ENCODE results near the gene LAMA4. TPM values are rescaled to one million over a fixed set of nuclear protein-coding genes. Genes with fewer than 3 reads are reported as not detected.

The LAMA4 gene
- total RNA-seq, 1 experiment from 2014 or later: not detected

DNA sequence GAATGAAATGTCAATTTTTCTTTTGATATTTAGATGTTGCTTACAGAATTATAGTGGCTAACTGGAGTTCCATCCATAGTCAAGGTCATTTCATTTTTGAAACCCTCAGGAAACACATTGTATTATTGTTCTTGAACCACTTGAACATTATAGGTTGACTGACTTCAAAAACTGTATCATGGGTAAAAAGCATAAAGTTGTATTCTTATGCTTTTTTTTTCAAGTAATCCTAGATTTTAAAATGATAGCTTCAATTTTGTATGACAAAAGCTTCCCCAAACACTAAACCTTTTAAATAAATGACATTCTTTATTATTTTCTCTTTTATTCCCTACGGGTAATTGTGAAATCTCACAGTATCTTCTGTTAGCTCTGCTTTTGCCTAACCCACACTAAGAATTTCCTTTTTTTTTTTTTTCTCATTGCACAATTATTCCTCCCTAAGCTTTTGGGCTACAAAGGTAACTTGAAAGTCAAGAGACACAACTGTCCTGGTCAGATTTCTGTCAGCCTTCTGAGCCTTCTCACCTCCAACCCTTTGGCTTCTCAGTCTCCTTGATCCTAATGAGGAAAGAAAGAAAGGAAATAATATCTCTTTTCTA lies 36.9 kb upstream of the LAMA4 start:
- no peaks in the 10 kb centered on the region for H3K36me3 ChIP-seq (ENCODE audit: insufficient read depth, low read length)
- no peak overlapping the region for H3K4me2 ChIP-seq (ENCODE audit: low read depth, low read length, poor library complexity, severe bottlenecking)
- H3K27me3 ChIP-seq (ENCODE audit: low read length): no peaks in the 10 kb centered on the region
- no peak overlapping the region for H2AFZ ChIP-seq (ENCODE audit: low read length)
- H4K20me1 ChIP-seq (ENCODE audit: insufficient read depth, low read depth, low read length): no peaks in the 10 kb centered on the region
- H3K4me1 ChIP-seq (ENCODE audit: low read length): no peaks in the 10 kb centered on the region
- no peaks in the 10 kb centered on the region for H3K79me2 ChIP-seq (ENCODE audit: low read length)
- H3K27ac ChIP-seq (ENCODE audit: low read length): no peak overlapping the region
- H3K9ac ChIP-seq (ENCODE audit: low read length): no peak overlapping the region
- H3K4me3 ChIP-seq (ENCODE audit: low read length): no peak overlapping the region
- no peaks in the 10 kb centered on the region for H3K9me2 ChIP-seq (replicated peaks; ENCODE audit: insufficient read depth, low read length)
- DNase-seq: no peak
- no peaks in the 10 kb centered on the region for H3K9me3 ChIP-seq (ENCODE audit: low read length)

DNA sequence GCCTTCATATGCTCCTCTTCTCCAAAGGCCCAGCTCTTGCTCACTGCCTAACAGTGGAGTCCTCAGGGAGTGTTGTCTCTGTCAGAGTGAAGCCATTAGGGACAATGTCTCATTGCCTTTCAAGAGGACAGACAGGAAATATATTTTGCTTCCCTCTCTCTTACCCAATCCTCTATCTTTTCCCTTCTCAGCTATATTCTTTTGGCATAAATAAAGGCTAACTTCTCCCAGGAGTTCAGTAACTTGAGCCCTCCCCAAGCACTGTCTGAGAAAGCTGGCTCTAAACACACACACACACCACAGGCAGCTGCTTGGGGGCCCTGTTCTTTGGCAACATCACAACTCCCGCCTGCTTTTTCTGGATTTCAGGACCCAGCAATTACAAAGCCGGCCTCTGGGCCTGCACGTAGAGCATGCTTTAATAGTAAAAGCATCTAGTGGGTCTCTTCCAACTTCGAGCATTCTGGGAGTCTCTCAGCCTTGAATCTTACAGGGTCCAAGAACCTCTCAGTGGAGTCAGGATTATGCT lies 34.7 kb upstream of the LAMA4 start:
- Histone ChIP-seq H3K9me3 (ENCODE audit: low read length) (no peaks in the 10 kb centered on the region), H3K27ac (ENCODE audit: low read length) (no peak overlapping the region), H3K36me3 (ENCODE audit: insufficient read depth, low read length) (no peaks in the 10 kb centered on the region), H4K20me1 (ENCODE audit: insufficient read depth, low read depth, low read length) (no peaks in the 10 kb centered on the region), H3K4me1 (ENCODE audit: low read length) (no peaks in the 10 kb centered on the region), H3K9me2 (replicated peaks; ENCODE audit: insufficient read depth, low read length) (no peaks in the 10 kb centered on the region), H3K4me3 (ENCODE audit: low read length) (no peak overlapping the region), H3K4me2 (ENCODE audit: low read depth, low read length, poor library complexity, severe bottlenecking) (no peak overlapping the region), H3K27me3 (ENCODE audit: low read length) (no peaks in the 10 kb centered on the region), H2AFZ (ENCODE audit: low read length) (no peak overlapping the region), H3K9ac (ENCODE audit: low read length) (no peak overlapping the region), H3K79me2 (ENCODE audit: low read length) (no peaks in the 10 kb centered on the region)
- DNase-seq: no peak

DNA sequence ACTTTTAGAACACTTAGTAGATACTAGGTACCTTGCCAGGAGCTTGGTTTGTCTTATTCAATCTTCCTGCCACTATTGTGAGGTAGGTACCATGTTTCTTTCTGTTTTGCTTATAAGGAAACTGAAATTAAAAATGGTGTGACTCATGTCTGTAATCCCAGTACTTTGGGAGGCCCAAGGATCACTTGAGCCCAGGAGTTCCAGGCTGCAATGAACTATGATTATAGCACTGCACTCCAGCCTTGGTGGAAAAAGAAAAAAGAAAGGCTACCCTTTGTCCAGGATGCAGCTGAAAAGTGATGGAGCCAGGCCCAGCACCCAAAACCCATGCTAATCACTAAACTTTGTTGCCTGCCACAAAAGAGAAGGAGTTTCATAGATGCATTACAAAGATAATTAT lies 34.1 kb upstream of the LAMA4 start:
- Histone ChIP-seq H3K27me3 (ENCODE audit: low read length) (no peaks in the 10 kb centered on the region), H3K36me3 (ENCODE audit: insufficient read depth, low read length) (no peaks in the 10 kb centered on the region), H3K79me2 (ENCODE audit: low read length) (no peaks in the 10 kb centered on the region), H3K9me2 (replicated peaks; ENCODE audit: insufficient read depth, low read length) (no peaks in the 10 kb centered on the region), H3K4me1 (ENCODE audit: low read length) (no peaks in the 10 kb centered on the region), H2AFZ (ENCODE audit: low read length) (no peak overlapping the region), H3K27ac (ENCODE audit: low read length) (no peak overlapping the region), H3K9me3 (ENCODE audit: low read length) (no peaks in the 10 kb centered on the region), H3K4me2 (ENCODE audit: low read depth, low read length, poor library complexity, severe bottlenecking) (no peak overlapping the region), H3K4me3 (ENCODE audit: low read length) (no peak overlapping the region), H4K20me1 (ENCODE audit: insufficient read depth, low read depth, low read length) (no peaks in the 10 kb centered on the region), H3K9ac (ENCODE audit: low read length) (no peak overlapping the region)
- DNase-seq: no peak

DNA sequence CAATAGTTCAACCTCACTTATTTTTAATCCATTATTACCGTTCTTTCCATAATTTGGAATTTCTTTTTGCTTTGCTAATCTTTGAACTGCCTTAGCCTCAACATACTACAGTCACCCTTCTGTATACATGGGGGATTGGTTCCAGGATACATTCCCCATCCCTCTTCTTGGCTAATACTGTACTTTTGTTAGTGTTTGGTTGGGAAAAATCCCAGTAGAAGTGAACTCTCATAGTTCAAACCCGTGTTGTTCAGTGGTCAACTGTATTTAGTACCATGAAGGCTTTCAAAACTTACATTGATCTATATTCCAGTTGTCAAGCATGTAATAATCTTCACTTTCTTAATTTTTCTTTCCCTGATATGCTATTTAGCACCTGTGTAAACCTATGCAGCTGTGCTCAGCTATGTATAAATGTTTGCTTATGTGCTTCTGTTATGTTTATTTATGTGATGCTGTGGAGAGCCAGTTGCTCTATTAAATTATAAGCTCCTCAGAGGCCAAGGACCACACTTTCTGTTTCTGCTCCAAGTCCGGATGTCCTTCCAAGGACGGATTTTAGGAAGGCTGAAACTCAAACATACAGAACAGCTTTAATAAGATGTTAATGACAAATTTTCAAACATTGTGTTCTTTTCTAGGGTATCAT lies 33.3 kb upstream of the LAMA4 start:
- no peak for DNase-seq
- Histone ChIP-seq H3K4me3 (ENCODE audit: low read length) (no peak overlapping the region), H3K36me3 (ENCODE audit: insufficient read depth, low read length) (no peaks in the 10 kb centered on the region), H2AFZ (ENCODE audit: low read length) (no peak overlapping the region), H3K9ac (ENCODE audit: low read length) (no peak overlapping the region), H3K27me3 (ENCODE audit: low read length) (no peaks in the 10 kb centered on the region), H4K20me1 (ENCODE audit: insufficient read depth, low read depth, low read length) (no peaks in the 10 kb centered on the region), H3K9me3 (ENCODE audit: low read length) (no peaks in the 10 kb centered on the region), H3K79me2 (ENCODE audit: low read length) (no peaks in the 10 kb centered on the region), H3K4me2 (ENCODE audit: low read depth, low read length, poor library complexity, severe bottlenecking) (no peak overlapping the region), H3K9me2 (replicated peaks; ENCODE audit: insufficient read depth, low read length) (no peaks in the 10 kb centered on the region), H3K27ac (ENCODE audit: low read length) (no peak overlapping the region), H3K4me1 (ENCODE audit: low read length) (no peaks in the 10 kb centered on the region)

DNA sequence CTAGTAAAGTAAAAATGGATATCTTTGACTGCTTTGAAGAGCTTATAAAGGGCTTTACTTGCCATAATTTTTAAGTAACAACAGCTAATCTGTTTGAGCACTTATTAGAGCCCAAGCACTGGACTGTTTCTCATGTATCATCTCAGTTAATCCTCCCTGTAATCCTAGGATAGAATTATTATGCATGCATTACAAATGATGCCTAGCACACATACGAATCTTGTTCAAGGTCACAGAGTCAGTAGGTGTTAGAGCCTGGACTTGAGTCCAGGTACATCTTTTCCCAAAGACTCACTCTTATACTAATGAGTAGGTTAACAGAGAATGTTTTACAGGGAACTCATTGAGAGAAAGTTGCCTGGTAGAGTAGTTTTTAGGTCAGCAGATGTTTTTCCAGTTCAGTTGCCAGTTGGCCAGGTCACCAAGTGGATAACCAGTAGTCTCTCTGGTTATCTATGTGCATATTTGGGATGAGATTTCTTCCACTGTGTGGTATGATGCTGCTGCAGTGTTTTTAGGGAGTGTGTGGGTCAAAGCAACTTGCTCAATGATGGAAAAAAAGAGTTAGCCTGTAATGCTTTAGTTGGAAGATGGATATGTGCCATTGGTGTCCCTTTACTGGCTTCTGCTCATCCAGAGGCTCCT lies 32.3 kb upstream of the LAMA4 start:
- no peak for DNase-seq
- Histone ChIP-seq H3K79me2 (ENCODE audit: low read length) (no peaks in the 10 kb centered on the region), H3K27me3 (ENCODE audit: low read length) (no peaks in the 10 kb centered on the region), H3K27ac (ENCODE audit: low read length) (no peak overlapping the region), H2AFZ (ENCODE audit: low read length) (no peak overlapping the region), H3K4me2 (ENCODE audit: low read depth, low read length, poor library complexity, severe bottlenecking) (no peak overlapping the region), H3K9me2 (replicated peaks; ENCODE audit: insufficient read depth, low read length) (no peaks in the 10 kb centered on the region), H3K9me3 (ENCODE audit: low read length) (no peaks in the 10 kb centered on the region), H3K4me1 (ENCODE audit: low read length) (no peaks in the 10 kb centered on the region), H3K36me3 (ENCODE audit: insufficient read depth, low read length) (no peaks in the 10 kb centered on the region), H3K9ac (ENCODE audit: low read length) (no peak overlapping the region), H3K4me3 (ENCODE audit: low read length) (no peak overlapping the region), H4K20me1 (ENCODE audit: insufficient read depth, low read depth, low read length) (no peaks in the 10 kb centered on the region)

DNA sequence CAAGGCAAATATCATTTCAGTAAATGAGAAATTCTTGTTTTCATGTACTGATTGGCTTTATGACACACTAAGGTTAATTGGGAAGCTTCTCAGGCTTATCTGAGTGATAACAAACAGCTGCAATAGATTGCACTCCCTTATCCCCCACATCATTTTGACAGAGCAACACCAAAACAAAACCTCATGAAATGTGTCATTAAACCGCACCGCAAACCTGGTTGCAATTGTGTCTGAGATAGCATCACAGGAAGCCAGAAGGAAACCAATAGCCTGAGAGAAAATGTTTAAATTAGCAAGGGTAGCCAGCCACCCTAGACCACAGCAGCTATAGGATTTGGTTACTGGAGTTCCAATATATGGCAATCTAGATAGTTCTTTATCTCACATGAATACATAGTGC lies 31.6 kb upstream of the LAMA4 start:
- no peak overlapping the region for H2AFZ ChIP-seq (ENCODE audit: low read length)
- H3K79me2 ChIP-seq (ENCODE audit: low read length): no peaks in the 10 kb centered on the region
- no peaks in the 10 kb centered on the region for H3K9me2 ChIP-seq (replicated peaks; ENCODE audit: insufficient read depth, low read length)
- no peaks in the 10 kb centered on the region for H4K20me1 ChIP-seq (ENCODE audit: insufficient read depth, low read depth, low read length)
- H3K4me2 ChIP-seq (ENCODE audit: low read depth, low read length, poor library complexity, severe bottlenecking): no peak overlapping the region
- H3K27me3 ChIP-seq (ENCODE audit: low read length): no peaks in the 10 kb centered on the region
- no peaks in the 10 kb centered on the region for H3K36me3 ChIP-seq (ENCODE audit: insufficient read depth, low read length)
- no peak overlapping the region for H3K27ac ChIP-seq (ENCODE audit: low read length)
- H3K9me3 ChIP-seq (ENCODE audit: low read length): no peaks in the 10 kb centered on the region
- H3K4me1 ChIP-seq (ENCODE audit: low read length): no peaks in the 10 kb centered on the region
- DNase-seq: no peak
- H3K9ac ChIP-seq (ENCODE audit: low read length): no peak overlapping the region
- no peak overlapping the region for H3K4me3 ChIP-seq (ENCODE audit: low read length)

DNA sequence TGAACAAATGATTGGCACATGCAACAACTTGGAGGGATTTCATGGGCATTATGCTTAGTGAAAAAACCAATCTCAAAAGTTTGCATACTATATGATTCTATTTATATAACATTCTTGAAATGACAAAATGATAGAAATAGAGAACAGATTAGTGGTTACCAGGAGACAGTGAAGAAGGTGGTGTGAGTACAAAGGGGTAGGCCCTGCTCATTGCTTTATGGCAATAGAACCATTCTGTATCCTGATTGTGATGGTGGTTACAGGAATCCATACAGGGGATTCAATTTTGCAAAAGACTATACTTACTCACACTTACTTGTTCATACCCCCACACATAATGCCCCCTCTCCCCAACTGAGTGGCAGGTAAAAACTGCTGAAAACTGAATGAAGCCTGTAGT lies 30.2 kb upstream of the LAMA4 start:
- H3K9me2 ChIP-seq (replicated peaks; ENCODE audit: insufficient read depth, low read length): no peaks in the 10 kb centered on the region
- H3K4me3 ChIP-seq (ENCODE audit: low read length): no peak overlapping the region
- no peak overlapping the region for H3K9ac ChIP-seq (ENCODE audit: low read length)
- no peak overlapping the region for H2AFZ ChIP-seq (ENCODE audit: low read length)
- no peak for DNase-seq
- no peaks in the 10 kb centered on the region for H4K20me1 ChIP-seq (ENCODE audit: insufficient read depth, low read depth, low read length)
- H3K27ac ChIP-seq (ENCODE audit: low read length): no peak overlapping the region
- no peaks in the 10 kb centered on the region for H3K79me2 ChIP-seq (ENCODE audit: low read length)
- H3K27me3 ChIP-seq (ENCODE audit: low read length): no peaks in the 10 kb centered on the region
- no peaks in the 10 kb centered on the region for H3K4me1 ChIP-seq (ENCODE audit: low read length)
- no peaks in the 10 kb centered on the region for H3K9me3 ChIP-seq (ENCODE audit: low read length)
- H3K4me2 ChIP-seq (ENCODE audit: low read depth, low read length, poor library complexity, severe bottlenecking): no peak overlapping the region
- no peaks in the 10 kb centered on the region for H3K36me3 ChIP-seq (ENCODE audit: insufficient read depth, low read length)

DNA sequence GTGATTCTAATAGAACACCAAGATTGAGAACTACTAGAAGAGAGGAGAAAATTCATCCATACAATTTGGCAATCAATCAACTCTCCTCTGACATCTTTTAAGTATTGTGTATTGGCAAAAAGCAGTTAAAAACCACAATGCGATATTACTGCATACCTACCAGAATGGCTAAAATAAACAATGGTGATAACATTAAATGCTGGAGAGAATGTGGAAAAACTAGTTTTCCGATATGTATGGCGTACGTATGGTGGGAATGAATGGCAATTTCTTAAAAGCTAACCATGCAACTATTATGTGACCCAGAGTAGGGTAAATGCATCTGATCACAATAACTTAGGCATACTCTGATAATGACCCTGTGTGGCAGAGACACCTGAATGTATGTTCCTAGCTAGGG lies 29.3 kb upstream of the LAMA4 start:
- no peaks in the 10 kb centered on the region for H3K27me3 ChIP-seq (ENCODE audit: low read length)
- H3K4me3 ChIP-seq (ENCODE audit: low read length): no peak overlapping the region
- no peak for DNase-seq
- H3K36me3 ChIP-seq (ENCODE audit: insufficient read depth, low read length): no peaks in the 10 kb centered on the region
- H3K9me3 ChIP-seq (ENCODE audit: low read length): no peaks in the 10 kb centered on the region
- no peaks in the 10 kb centered on the region for H4K20me1 ChIP-seq (ENCODE audit: insufficient read depth, low read depth, low read length)
- H2AFZ ChIP-seq (ENCODE audit: low read length): no peak overlapping the region
- H3K9me2 ChIP-seq (replicated peaks; ENCODE audit: insufficient read depth, low read length): no peaks in the 10 kb centered on the region
- H3K4me1 ChIP-seq (ENCODE audit: low read length): no peaks in the 10 kb centered on the region
- H3K27ac ChIP-seq (ENCODE audit: low read length): no peak overlapping the region
- H3K4me2 ChIP-seq (ENCODE audit: low read depth, low read length, poor library complexity, severe bottlenecking): no peak overlapping the region
- no peak overlapping the region for H3K9ac ChIP-seq (ENCODE audit: low read length)
- H3K79me2 ChIP-seq (ENCODE audit: low read length): no peaks in the 10 kb centered on the region
